HEK293 (cell line): Measurements from ENCODE around the gene ST6GALNAC6.

Experiments used
- CTCF ChIP-seq: fragments of 450-650 bp; formaldehyde crosslinking; IDR thresholded peaks from 2 replicates; pipeline ENCODE4 v1.5.1; 2016; ENCODE audit warnings: missing biosample characterization, missing genetic modification characterization
- ZNF114 ChIP-seq: fragments of 450-650 bp; formaldehyde crosslinking; IDR thresholded peaks from 2 replicates; pipeline ENCODE4 v1.5.0; 2017; ENCODE audit warnings: missing biosample characterization, missing genetic modification characterization
- TF ChIP-seq, protein P1 (sequence below): IDR thresholded peaks from 2 replicates; pipeline ENCODE4 v1.6.1; 2011; ENCODE audit warnings: mild to moderate bottlenecking, low read depth, low read length, borderline replicate concordance

DNA sequence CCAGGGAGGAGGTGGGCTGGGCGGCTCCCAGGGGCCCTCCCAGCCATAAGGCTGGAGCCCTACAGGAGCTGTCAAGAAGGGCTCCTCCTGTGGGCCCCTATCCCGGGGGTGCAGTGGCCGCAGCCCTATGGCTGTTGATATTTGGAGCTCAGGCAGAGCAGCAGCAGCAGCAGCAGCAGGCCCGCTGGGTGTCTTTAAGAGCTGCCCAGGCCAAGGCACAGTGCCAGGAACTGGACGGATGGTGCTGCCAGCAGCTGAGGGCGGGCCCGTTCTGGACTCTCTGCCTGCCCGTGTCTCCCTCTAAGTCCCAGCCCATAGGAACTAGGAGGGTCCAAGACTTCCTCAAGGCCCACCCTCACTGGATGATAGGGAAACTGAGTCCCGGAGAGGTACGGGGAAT lies 25.5 kb downstream of the ST6GALNAC6 start:
- TF ChIP-seq, protein P1, sequence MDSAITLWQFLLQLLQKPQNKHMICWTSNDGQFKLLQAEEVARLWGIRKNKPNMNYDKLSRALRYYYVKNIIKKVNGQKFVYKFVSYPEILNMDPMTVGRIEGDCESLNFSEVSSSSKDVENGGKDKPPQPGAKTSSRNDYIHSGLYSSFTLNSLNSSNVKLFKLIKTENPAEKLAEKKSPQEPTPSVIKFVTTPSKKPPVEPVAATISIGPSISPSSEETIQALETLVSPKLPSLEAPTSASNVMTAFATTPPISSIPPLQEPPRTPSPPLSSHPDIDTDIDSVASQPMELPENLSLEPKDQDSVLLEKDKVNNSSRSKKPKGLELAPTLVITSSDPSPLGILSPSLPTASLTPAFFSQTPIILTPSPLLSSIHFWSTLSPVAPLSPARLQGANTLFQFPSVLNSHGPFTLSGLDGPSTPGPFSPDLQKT: no peak
- TF ChIP-seq CTCF (tag by site-specific recombination) (no peak), ZNF114 (tag by site-specific recombination) (no peak)
